AG04449 (cell line): ENCODE data around the gene SIX5.

Experiments used
- CTCF ChIA-PET: fragments of 350-600 bp; formaldehyde crosslinking; extraction: SDS; loops from one replicate; lab custom pipeline; 2021; ENCODE audit warnings: antibody characterized with exemption; lab: Yijun Ruan, JAX
- POLR2A ChIA-PET: fragments of 400-600, 350-600 bp; formaldehyde crosslinking; extraction: SDS; loops from one replicate; lab custom pipeline; 2020; ENCODE audit warnings: antibody characterized with exemption, inconsistent platforms; lab: Yijun Ruan, JAX
- DNase-seq: peaks from one replicate; pipeline ENCODE4 v3.0.0-alpha.2; 2010; ENCODE audit warnings: low read depth, low spot score
- H3K4me3 ChIP-seq: 2 replicates; pipeline ENCODE4 v1.5.1; 2011; ENCODE audit warnings: low read depth, mild to moderate bottlenecking, control low read depth, low read length
- CTCF ChIP-seq: IDR thresholded peaks from one replicate; pipeline ENCODE4 v1.5.1; 2011; ENCODE audit warnings: mild to moderate bottlenecking, moderate library complexity, low read length, control low read depth, inconsistent platforms; ENCODE audit not compliant: insufficient read depth; ENCODE audit errors: missing control alignments

The SIX5 gene

DNA sequence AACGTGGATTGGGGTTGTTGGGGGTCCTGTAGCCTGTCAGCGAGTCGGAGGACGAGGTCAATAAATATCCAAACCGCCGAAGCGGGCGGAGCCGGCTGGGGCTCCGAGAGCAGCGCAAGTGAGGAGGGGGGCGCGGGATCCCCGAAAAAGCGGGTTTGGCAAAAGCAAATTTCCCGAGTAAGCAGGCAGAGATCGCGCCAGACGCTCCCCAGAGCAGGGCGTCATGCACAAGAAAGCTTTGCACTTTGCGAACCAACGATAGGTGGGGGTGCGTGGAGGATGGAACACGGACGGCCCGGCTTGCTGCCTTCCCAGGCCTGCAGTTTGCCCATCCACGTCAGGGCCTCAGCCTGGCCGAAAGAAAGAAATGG, 754 bp upstream of the SIX5 start:
- POLR2A ChIA-PET, result interaction anchor here (0.6 to 6.2 kb wide), 9 partner anchors 12 to 77 kb away, joined by 3 to 65 read pairs (median 15); partner anchors contain the start of genes DMPK, DMWD, FBXO46 and QPCTL
- CTCF ChIA-PET, result interaction anchor here (0.8 to 9.9 kb wide), 23 partner anchors 9 to 113 kb away, joined by 3 to 170 read pairs (median 6); partner anchors contain the start of genes DMPK, DMWD, FBXO46 and QPCTL
- TF ChIP-seq CTCF, result no peak
- H3K4me3 ChIP-seq, result peak overlapping the region; percentile 58
- DNase-seq, result no peak

DNA sequence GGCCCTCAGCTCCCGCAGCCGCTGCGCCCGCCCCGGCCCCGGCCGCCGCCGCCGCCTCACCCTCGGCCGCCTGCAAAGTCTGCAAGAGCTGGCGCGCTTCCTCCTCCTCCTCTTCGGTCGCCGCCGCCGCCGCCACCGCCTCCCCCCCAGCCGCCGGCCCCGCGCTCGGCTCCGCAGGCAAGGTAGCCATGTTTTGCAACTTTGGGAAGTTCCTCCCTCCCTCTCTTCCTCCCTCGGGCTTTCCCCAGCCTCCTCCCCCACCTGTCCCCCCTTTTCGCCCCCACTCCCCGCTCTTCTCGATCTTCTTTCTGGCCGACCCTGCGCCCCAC, 433 bp downstream of the SIX5 start:
- H3K4me3 ChIP-seq, result peak overlapping the region; percentile 77
- no peak for TF ChIP-seq CTCF
- no peak for DNase-seq
- ChIA-PET POLR2A (interaction anchor here (0.8 to 6.2 kb wide), 9 partner anchors 13 to 76 kb away, joined by 4 to 65 read pairs (median 15); partner anchors contain the start of genes DMPK, DMWD, FBXO46 and QPCTL), CTCF (interaction anchor here (0.7 to 9.9 kb wide), 16 partner anchors 10 to 78 kb away, joined by 3 to 170 read pairs (median 4); partner anchors contain the start of genes DMPK and QPCTL)

DNA sequence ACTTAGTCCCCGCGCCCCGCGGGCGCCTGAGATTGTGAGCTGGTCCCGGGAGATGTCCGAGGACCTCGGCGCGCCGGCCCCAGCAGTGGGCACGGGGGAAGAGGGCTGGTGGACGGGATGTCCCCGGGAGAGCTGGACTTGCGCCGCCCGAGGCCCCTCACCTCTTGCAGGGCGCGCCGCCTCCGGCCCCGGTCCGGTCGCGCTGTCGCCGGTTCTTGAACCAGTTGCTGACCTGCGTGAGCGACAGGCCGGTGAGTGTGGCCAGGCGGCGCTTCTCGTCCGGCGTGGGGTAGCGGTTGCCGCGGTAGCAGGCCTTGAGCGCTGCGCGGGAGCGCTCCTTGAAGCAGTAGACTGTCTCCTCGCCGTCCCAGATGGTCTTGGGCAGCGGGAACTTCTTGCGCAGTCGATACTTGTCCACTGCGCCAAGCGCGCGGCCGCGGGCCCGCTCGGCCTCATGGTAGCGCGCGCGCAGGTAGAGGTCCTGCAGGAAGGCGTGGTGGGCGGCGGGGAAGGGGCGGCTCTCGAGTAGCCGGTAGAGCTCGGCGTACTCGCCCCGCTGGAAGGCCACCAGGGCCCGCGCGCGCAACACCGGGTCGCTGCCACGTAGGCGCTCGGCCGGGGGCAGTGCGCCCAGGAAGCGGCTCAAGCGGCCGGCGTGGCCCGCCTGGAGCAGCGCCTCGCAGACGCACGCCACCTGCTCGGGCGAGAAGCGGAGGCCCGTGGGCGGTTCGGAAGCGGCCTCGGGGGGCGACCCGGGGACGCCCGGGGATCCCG, 984 bp downstream of the SIX5 start:
- CTCF ChIA-PET, result interaction anchor here (0.7 to 9.9 kb wide), 14 partner anchors 10 to 75 kb away, joined by 3 to 170 read pairs (median 4); partner anchors contain the start of genes DMPK and QPCTL
- H3K4me3 ChIP-seq, result peak overlapping the region; percentile 77
- TF ChIP-seq CTCF, result no peak
- POLR2A ChIA-PET, result interaction anchor here (0.8 to 6.2 kb wide), 7 partner anchors 14 to 76 kb away, joined by 3 to 65 read pairs (median 15); partner anchors contain the start of genes DMPK, QPCTL and SNRPD2
- no peak for DNase-seq

GRCh38 chr19:45767410-45767880, 1.6 kb downstream of the SIX5 start:
- POLR2A ChIA-PET, result interaction anchor here (0.8 to 6.2 kb wide), 5 partner anchors 10 to 75 kb away, joined by 3 to 65 read pairs (median 4); partner anchors contain the start of genes DMPK and QPCTL

DNA sequence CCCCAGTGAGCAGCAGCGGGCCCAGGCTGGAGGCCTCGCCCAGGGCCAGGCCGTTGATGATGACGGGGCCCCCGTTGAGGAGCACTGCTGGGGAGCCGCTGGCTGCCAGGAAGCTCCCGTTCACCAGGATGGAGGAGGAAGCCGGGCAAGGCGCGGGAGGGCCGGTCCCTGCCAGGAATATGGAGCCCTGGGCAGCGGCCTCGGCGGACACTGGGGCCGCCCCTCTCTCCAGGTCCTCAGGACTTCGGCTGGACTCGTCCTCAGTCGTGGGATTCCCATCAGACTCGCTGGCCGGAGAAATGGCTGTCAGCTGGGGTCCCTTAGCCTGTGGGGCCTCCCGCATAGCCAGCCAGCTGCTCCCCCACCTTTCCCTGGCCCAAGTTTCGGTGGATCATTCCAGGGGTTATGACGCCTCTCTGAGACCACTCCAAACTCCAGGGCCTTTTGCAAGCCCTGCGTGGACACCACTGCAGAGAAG, 2.1 kb downstream of the SIX5 start:
- POLR2A ChIA-PET, result interaction anchor here (0.8 to 6.2 kb wide), 5 partner anchors 10 to 75 kb away, joined by 3 to 65 read pairs (median 4); partner anchors contain the start of genes DMPK and QPCTL
- CTCF ChIA-PET, result interaction anchor here (0.8 to 9.9 kb wide), 8 partner anchors 9 to 74 kb away, joined by 3 to 170 read pairs (median 5); partner anchors contain the start of genes DMPK and QPCTL

More at GRCh38 chr19:45767410-45767880, 1.6 kb downstream of the SIX5 start:
- DNase-seq, result peak; percentile 45
- CTCF ChIA-PET, result interaction anchor here (0.7 to 9.9 kb wide), 10 partner anchors 9 to 74 kb away, joined by 3 to 170 read pairs (median 4); partner anchors contain the start of genes DMPK and QPCTL
- TF ChIP-seq CTCF, result no peak
- peak overlapping the region; percentile 77 for H3K4me3 ChIP-seq

More for the DNA sequence above, 2.1 kb downstream of the SIX5 start:
- peak overlapping the region; percentile 77 for H3K4me3 ChIP-seq
- no peak for DNase-seq
- no peak for TF ChIP-seq CTCF
